ENCODE results near the gene CYBA.
"Not testable (repeated sequence)": the region's sequence is repeated elsewhere in the genome, so short reads cannot be mapped to it uniquely, and the experiment has no call there.

Gene CYBA

DNA sequence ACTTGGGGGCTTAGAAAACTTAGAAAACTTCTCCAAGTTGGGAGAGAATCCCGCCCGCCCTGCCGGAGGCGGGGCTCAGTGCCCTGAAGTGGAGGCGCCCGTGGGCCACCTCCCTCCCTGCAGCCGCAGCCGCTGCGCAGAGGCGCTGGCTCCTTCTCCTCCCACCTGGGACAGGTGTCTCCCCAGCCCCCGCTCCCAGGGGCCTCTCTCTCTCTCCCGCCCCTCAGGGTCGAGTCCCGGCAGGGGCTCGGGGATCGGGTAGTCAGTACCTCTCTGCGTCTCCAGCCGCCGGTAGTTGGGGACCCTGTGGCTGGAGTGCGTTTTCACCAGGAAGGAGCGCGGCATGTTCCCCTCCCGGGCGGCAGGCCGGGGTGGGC, 35.2 kb upstream of the CYBA start:
- no peak for DNase-seq

DNA sequence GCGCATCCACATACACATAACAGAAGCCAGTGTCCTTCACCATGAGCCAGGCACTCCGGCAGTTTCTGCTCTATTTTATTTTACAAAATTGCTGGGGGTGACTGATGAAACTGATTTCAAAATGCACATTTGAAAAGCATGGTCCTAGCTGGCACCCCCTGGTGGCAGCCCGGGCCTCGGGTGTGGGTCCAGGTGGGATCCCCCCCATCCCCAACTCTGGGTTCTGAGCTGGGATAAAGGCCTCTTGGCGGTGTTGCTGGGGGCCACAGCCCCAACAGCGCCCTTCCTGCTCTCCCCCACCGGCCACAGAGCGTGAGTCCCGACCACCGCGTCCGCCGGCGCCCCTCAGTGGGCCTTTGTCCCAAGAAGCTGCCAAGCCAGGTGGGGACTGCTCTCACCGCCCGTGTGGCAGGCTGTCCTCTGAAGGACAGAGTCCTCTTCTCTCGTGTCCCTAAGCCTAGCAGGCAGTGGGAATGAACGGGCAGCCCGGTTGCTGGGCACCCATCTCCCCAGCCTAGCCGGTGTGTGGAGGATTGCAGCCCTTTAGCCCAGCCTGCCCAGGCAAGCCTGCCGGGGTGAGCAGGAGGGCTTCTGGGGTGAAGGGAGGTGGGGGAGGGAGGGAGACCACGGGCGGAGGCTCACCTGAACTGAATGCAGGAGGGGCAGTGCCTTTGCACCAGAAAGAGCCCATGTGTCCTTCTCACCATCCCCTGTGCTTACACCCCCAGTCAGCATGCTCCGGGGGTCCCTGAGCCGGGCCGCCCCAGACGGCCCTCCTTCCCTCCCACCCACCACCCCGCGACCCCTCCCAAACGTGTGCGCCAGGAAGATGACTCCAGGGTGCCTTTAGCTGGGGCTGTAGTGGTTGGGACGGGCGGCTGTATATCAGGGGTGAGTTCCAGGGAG, 34.6 kb upstream of the CYBA start:
- no peak for DNase-seq

DNA sequence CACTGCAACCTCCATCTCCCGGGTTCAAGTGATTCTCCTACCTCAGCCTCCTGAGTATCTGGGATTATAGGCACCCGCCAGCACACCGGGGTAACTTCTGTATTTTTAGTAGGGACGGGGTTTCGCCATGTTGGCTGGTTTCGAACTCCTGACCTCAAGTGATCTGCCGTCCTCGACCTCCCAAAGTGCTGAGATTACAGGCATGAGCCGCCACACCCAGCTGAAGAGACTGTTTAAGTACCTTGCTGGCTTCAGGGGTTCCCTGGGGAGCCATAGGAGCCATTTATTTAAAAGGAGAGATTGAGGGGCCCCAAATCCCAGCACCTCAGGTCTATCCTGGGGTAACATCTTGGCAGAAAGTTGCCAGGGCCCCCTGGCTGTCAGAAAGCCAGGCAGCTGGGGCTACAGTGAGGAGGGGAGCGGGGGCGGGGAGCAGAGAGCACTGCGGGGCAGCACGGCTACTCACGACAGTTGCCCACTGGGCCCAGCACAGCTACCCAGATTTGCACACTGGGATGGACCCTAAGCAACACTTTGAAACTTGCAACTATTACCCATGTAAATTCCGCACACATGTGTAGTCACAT, 33.8 kb upstream of the CYBA start:
- no peak for DNase-seq

DNA sequence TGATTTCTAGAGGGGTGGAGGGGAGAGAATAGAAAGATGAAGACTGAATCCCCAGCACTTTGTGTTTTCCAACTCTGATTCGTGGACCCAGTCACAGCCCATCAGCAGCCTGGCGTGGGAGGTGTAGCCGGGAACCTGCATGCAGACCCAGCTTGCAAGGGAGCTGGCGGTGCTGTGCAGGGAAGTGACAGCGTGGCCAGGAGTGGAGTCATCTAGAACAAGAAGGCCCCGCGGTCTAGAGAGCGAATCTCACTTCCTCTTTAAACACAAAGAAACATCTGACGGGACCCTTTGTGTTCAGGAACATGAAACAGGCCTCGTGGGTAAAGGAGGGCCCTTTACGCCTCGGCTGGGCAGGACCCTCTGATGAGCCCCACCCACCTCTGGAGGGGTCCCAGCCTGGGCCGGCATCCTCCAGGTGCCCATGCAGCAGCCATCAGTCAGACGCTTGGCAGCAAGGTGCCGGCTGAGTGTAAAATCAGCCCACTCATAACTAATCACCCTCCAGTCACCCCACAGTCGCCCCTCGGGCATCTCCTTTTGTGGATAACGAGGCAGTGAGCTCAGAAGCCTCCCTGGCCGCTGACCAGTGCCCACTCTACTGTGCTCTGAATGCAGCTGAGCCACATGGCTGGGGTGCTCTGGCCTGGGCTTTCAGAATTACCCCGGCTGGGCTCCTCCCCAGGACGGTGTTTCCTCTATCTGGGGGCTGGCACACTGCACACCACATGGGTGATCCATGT, 31.0 kb upstream of the CYBA start:
- no peak for DNase-seq

DNA sequence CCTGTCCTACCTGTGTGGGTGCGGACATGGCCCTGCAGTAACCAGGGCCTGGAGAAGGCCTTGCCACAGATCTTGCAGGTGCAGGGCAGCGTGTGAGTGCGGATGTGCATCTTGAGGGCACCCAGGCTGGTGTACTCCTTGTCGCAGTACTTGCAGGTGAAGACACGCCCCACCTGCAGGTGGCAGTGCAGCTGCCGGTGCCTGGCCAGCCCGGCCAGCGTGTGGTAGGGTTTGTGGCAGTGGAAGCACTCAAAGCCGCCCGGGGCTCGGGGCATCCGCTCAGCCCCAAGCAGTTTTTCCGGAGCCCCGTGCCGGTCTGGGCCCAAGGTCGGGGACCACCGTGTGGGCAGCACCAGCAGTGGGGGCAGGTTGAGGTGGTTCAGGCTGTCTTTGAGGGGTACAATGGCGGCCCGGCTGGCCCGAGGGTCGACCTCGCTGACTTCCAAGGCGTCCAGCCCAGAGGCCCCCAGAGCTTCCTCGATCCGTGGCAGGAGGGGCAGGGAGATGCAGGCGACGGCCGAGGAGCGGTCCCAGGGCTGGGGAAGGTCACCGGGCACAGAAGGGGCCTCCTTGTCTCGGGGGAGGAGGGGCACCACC, 30.3 kb upstream of the CYBA start:
- peak; percentile 78 for DNase-seq

DNA sequence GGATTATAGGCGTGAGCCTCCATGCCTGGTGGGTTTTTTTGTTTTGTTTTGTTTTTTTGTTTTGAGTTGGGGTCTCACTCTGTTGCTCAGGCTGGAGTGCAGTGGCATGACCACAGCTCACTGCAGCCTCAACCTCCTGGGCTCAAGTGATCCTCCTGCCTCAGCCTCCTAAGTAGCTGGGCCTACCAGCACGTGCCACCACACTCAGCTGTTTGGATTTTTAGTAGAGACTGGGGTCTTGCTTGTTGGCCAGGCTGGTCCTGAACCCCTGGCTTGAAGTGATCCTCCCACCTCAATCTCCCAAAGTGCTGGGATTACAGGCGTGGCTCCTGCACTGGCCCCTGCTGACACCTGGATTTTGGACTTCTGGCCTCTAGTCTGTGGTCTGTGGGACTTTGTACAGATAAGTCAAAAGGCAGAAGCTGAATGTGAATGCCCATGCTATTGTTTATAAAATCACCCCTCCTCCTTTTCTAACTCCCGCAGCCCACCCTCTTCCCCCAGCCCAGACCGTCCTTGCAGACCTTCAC, 29.8 kb upstream of the CYBA start:
- DNase-seq, result no peak

DNA sequence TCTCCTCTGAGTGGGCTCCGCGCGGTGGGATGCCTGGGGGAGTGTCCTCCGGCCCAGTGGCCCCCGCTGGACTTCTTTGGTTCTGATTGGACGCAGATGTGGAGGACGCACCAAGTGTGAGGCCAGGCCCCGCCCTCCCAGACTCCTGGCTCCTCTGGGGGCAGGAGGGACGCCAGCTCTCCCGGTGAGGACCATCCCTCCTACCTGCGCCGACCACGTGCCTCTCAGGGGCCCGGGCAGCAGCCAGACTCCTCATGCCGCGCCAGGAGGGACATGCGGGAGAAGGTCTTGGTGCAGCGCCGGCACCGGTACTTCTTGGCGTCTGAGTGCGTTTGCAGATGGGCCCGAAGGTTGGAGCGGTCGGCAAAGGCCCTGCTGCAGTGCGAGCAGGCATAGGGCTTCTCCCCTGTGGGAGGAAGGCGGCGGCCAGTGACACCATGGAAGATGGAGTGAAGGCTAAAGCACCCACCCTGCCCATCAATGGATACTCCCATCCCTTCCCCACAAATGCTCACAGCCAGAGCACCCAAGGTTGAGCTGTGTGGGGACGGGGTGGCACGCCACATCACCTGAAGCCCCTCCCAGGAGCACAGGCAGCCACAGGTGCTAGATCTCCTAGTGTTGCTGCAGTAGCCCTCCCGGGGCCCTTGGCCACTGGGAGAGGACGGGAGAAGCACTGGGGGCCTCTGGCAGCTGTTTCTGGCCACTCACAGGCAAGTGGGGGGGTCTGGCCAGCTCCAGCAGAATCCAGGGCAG, 27.5 kb upstream of the CYBA start:
- no peak for DNase-seq

DNA sequence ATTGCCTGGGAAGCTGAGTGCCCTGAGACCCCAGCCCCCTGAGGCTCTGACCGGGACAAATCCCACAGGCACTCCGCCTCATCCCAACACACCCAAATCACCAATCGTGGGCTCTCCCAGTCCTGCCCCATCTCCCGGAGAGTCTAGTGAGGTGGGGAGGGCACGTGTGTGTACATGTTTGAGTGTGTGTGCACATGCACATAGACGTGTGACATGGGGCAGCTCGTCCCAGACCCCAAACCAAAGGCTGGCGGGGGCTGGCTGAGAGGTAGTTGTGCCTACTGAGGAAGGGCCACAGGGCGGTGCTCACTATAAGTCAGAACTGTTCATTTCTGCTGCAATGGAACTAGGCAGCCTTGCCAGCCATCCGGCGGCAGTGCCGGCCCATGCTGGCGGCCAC, 26.9 kb upstream of the CYBA start:
- DNase-seq, result no peak

DNA sequence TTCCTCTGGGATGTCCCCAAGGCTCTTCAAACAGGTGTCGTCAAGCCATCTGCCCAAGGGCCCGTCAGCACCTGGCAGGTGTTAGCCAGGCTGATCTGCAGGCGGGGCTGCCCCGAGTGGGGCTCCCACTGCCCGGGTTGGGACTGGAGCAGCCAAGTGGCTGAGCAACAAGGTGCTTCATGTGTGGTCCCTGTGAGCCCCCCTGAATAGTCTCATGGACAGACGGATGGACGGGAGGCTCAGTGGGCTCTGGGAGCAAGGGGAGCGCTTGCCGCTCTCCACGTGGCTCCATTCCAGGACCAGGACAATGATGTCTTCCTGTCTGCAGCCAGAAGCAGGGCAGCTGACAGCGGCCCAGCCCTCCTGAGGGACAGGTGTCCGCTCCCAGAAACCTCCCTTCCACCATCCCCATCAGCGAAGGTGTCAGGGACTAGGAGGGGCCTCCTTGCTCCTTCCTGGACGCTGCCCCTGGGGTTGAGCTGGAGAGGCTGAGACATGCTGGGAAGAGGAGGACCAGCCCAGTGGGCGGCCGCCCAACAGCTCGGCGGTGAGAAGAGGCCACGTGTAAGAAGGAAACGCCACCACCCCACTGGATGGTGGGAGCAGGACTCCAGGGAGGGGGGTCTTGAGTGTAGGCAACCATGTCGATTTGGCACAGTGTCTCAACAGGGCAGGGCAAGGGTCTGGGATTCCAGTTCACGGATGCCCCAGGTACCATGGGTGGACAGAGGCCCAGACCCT, 25.8 kb upstream of the CYBA start:
- no peak for DNase-seq

DNA sequence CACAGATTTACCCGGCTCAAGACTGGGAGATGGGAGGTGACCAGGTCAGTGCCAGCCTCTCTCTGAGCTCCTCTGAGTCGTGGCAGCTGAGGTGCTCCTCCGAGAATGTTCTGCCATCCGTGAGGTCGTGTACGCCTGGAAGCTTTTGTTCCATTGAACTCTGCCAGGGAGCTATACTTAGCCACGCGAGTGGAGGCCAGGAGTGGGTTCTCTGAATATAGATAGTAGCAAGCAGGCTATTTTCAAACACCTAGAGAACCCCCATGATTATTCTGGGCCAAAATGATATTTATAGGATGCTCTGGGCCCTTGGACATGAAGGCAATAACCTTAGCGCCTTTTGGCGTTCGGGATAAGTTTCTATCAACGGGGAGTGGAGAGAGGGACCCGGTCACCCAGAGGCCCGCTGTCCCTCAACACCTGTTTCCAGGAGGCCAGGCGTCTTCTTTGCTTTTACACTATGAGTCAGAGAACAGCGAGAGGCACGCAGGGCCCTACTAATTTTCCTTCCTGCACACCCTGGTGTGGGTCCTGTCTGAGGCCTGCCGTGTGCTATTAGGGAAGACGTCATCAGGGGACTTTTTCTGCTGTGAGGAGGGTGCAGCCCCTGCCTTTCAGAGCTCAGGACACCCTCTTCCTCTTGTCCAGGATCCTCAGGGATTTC, 23.0 kb upstream of the CYBA start:
- DNase-seq, result no peak

DNA sequence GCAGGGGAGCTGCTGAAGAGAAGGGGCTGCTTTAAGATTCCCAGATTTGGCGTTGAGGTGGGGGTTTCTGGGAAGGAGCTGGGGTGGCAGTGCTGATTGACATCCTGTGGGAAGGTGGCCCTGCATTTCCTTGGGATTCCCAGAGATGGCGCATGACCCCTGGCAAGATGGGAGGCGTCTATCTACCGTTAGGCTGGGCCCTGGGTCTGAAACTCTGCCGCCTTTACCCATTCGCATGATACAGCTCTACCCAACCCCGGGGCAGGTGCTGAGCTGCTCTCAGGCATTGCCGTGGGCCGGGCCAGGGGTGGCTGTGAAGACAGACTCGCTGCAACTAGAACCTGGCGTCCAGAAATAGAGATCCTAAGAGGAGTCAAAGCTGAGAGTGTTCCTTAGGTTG, 21.9 kb upstream of the CYBA start:
- no peak for DNase-seq

DNA sequence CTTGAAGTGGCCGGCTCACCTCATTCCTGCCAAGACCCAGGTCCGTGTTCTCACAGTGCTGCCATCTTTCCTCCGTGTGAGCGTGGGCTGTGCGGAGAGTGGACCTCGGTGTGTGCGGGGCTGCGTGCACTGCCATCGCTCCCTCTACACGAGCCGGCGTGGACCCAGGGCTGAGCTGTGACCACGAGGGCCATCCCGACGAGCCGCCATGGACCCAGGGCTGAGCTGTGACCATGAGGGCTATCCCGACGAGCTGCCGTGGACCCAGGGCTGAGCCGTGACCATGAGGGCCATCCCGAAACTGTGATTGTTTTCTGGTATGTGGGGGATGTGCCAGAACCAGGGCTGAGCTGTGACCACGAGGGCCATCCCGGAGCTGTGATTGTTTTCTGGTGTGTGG, 21.0 kb upstream of the CYBA start:
- no peak for DNase-seq

DNA sequence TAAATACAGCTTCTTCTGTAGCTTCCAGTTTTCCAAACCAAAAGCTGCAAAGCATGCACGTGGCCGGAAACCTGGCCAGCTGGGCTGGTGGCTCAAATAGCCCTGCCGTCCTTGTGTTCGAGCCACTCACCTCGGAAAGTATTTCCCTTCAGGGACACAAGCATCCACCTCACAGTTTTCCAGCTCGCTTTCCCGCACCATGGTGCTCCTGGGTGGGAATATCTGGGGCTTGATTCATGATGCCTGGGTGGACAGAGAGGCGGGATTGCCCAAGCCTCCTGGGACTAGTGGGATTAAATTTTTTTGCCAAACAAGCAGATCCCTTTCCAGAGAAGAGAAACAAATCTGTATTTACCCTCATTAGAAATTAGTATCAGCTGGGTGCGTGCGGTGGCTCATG, 19.1 kb upstream of the CYBA start:
- DNase-seq, result no peak

DNA sequence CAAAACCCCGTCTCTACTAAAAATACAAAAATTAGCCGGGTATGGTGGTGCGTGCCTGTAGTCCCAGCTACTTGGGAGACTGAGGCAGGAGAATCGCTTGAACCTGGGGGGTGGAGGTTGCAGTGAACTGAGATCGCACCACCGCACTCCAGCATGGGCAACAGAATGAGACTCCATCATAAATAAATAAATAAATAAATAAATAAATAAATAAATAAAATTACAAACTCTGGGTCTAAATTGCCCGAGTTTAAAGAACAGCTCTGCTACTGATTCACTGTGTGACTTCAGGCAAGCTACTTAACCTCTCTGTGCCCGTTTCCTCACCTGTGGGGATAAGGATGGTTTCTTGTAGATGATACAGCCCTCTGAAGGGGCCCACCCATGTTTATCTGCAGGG, 18.6 kb upstream of the CYBA start:
- DNase-seq, result not testable (repeated sequence)

DNA sequence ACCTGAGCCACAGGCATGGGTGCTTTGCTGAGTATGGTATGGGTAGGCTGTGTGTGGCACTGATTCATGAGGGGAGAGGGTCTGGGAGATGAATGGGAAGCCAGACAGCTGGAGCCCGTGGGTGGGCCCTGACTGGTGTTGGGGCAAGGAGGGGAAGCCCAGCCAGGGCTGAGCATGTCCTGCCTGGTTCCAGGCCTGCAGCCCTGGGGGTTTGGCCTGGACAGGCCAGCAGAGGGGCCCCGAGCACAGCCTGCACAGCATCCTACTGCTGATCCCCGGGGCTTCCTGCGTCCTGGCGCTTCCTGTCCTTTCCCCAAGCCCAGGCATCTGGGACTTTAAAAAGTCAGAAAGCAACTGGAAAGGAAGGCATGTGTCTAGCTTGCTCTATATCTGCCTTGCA, 16.6 kb upstream of the CYBA start:
- DNase-seq, result no peak

DNA sequence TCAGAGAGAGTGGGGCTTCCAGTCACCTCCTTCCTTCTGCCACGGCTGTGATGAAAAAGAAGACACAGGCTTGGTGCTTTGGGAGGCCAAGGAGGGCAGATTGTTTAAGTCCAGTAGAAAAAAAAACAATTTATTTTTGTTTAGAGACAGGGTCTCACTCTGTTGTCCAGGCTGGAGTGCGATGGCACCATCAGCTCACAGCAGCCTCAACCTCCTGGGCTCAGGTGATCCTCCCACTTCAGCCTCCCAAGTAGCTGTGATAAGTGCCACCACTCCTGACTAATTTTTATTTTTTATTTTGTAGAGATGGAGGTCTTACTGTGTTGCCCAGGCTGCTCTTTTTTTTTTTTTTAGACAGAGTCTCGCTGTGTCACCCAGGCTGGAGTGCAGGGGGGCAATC, 14.7 kb upstream of the CYBA start:
- DNase-seq, result no peak

DNA sequence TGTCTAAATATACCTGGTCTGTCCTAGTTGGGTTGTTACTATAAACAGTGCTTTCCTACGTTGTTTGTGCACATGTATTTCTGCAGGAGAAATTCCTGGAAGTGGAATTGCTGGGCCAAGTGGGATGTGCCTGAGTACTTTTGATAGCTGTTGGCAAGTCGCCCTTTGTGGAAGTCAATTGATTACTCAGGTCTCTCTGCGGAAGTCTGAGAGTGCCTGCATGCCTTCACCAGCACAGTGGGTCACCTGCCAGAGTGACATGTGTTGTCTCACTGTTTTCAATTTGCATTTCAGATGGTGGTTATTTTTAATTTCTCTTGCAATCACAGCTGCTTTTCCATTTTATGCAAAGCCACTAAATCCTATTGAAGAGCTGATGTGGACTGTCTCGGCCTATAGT, 14.3 kb upstream of the CYBA start:
- no peak for DNase-seq

DNA sequence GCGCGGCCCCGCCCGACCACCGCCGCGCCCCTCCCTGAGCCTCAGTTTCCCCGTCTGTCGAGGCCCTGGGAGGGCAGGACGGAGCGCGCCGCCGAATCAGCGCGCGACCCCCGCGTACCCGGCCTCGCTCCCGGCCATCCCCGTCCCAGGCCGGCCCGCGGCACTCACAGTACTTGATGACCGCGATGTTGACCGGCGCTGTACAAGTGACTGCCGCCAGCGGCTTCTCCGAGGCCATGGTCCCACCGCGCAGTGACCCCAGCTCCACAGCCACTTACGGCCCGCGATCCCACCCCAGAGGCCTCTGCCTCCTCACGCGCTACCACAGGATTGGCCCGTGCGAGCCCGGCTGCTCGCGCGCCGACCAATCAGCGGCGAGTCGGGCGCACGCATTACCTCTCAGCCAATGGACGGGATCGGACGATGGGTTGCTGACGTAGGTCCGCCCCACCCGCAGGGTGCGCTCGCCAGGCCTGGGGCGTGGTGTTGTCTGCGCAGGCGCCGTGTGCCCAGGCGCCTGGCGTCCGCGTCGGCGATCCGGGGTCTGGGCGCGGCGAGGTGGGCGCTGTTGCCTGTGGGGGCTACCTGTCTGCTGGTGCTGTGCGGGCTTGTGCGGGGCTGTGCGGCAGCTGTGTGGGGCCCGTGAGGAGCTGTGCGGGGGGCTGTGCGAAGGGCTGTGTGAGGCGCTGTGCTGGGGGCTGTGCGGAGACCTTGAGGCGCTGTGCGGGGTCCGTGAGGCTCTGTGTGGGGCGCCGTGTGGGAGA, 12.2 kb upstream of the CYBA start, which contains the start of gene MVD:
TSS of gene MVD (minus strand) at position 249 of the 764 bp plus-strand sequence. CDS start at position 238, 11 bp downstream.
- peak; percentile 99 for DNase-seq

DNA sequence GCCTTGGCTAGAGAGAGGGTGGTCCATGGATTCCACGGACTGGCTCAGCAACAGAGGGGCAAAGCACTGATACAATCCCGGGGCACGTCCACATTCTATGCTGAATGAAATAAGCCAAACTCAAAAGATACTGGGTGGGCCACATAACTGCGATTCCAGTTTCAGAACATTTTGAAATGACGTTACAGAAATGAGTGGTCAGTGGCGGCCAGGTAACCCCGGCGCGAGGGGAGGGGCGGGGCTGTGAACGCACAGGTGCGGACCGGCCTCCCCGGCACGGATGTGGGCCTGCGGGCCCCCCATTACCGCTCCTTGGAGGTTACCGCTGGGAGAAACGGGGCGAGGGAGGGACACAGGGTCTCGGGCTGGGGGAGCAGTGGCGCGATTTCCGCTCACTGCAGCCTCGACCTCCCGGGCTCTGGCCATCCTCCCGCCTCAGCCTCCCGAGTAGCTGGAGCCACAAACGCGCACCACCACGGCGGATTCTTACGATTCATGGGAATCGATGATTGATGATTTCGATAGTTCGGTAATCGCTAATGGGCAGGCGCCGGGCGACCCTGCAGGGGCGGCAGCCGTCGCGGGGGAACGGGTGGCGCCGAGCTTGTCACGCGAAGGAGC, 11.5 kb upstream of the CYBA start:
- no peak for DNase-seq

DNA sequence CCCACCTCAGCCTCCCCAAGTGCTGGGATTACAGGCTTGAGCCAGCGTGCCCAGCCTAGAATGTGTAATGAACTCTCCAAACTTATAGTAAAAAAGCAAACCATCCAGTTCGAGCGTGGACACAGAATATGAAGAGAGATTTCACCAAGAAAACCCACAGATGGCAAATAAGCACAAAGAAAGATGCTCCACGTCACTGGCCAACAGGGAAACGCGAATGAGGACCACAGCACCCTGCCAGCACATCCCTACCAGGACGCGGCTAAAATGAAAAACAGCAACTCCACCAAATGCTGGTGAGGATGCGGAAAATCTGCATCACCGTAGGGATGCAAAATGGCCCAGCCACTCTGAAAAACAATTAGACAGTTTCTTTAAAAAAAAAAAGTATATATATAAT, 10.6 kb upstream of the CYBA start:
- no peak for DNase-seq

Measured in islet precursor cell (in vitro differentiated cells).